MM.1S (cell line): ENCODE results near the gene ADTRP.

Experiments
- DNase-seq: peaks from one replicate; pipeline ENCODE4 v3.0.0-alpha.2; 2015
- H2AFZ ChIP-seq: fragments of 300-600 bp; sonication (generic); 2 replicates; pipeline ENCODE4 v1.6.0; 2016; ENCODE audit warnings: antibody characterized with exemption, low read length
- H3F3A ChIP-seq: fragments of 300-600 bp; sonication (generic); 2 replicates; pipeline ENCODE4 v1.6.1; 2016; ENCODE audit warnings: mild to moderate bottlenecking, antibody characterized with exemption, low read length, moderate library complexity, mixed read lengths; ENCODE audit not compliant: insufficient read depth
- H3K27ac ChIP-seq: fragments of 300-600 bp; sonication (generic); 2 replicates; pipeline ENCODE4 v1.5.1; 2016; ENCODE audit warnings: mild to moderate bottlenecking, low read length
- H3K27me3 ChIP-seq: fragments of 300-600 bp; sonication (generic); replicated peaks from 2 replicates; pipeline ENCODE4 v1.6.0; 2016; ENCODE audit warnings: low read length; ENCODE audit not compliant: insufficient read depth
- H3K36me3 ChIP-seq: fragments of 300-600 bp; sonication (generic); replicated peaks from 2 replicates; pipeline ENCODE4 v1.6.1; 2016; ENCODE audit warnings: mild to moderate bottlenecking, low read length, mixed read lengths; ENCODE audit not compliant: insufficient read depth
- H3K4me1 ChIP-seq: fragments of 300-600 bp; sonication (generic); 2 replicates; pipeline ENCODE4 v1.6.1; 2016; ENCODE audit warnings: low read length, mixed read lengths
- H3K4me2 ChIP-seq: fragments of 300-600 bp; sonication (generic); 2 replicates; pipeline ENCODE4 v1.6.0; 2016; ENCODE audit warnings: low read depth, low read length
- H3K4me3 ChIP-seq: fragments of 300-600 bp; sonication (generic); 2 replicates; pipeline ENCODE4 v1.5.1; 2016; ENCODE audit warnings: low read length, mixed read lengths
- H3K79me2 ChIP-seq: fragments of 300-600 bp; sonication (generic); 2 replicates; pipeline ENCODE4 v1.6.1; 2016; ENCODE audit warnings: mixed run types, low read length, mixed read lengths
- H3K9ac ChIP-seq: fragments of 300-600 bp; sonication (generic); 2 replicates; pipeline ENCODE4 v1.6.1; 2016; ENCODE audit warnings: low read length, mixed read lengths
- H3K9me2 ChIP-seq: fragments of 300-600 bp; sonication (generic); replicated peaks from 2 replicates; pipeline ENCODE4 v1.6.1; 2016; ENCODE audit warnings: mild to moderate bottlenecking, low read length, mixed read lengths; ENCODE audit not compliant: insufficient read depth
- H3K9me3 ChIP-seq: fragments of 300-600 bp; sonication (generic); replicated peaks from 2 replicates; pipeline ENCODE4 v1.6.1; 2016; ENCODE audit warnings: mild to moderate bottlenecking, low read length, mixed read lengths; ENCODE audit not compliant: insufficient read depth
- H4K20me1 ChIP-seq: fragments of 300-600 bp; sonication (generic); 2 replicates; pipeline ENCODE4 v1.6.1; 2016; ENCODE audit warnings: mild to moderate bottlenecking, low read length, moderate library complexity, mixed read lengths; ENCODE audit not compliant: insufficient read depth
- EZH2 ChIP-seq: fragments of 300-600 bp; sonication (generic); optimal IDR thresholded peaks from 2 replicates; pipeline ENCODE3; 2017; ENCODE audit warnings: low read depth, mild to moderate bottlenecking, antibody characterized with exemption, low read length, mixed read lengths
- EZH2phosphoT487 ChIP-seq: fragments of 300-600 bp; sonication (generic); IDR thresholded peaks from 2 replicates; pipeline ENCODE4 v1.6.1; 2018; ENCODE audit warnings: antibody characterized with exemption, low read length
- TF ChIP-seq, protein P1 (sequence below): fragments of 300-600 bp; sonication (generic); IDR thresholded peaks from 2 replicates; pipeline ENCODE4 v1.5.1; 2016; ENCODE audit warnings: antibody characterized with exemption, low read length, mixed read lengths

The ADTRP gene

GRCh38 chr6:11814106-11814505, 35.5 kb upstream of the ADTRP start:
- H3K9me2 ChIP-seq: no peaks in the 10 kb centered on the region
- DNase-seq: no peak
- no peaks in the 10 kb centered on the region for H3K27me3 ChIP-seq
- H3K36me3 ChIP-seq: no peaks in the 10 kb centered on the region
- H3F3A ChIP-seq: no peaks in the 10 kb centered on the region
- H4K20me1 ChIP-seq: no peaks in the 10 kb centered on the region
- no peak overlapping the region for H3K4me2 ChIP-seq
- no peak for TF ChIP-seq EZH2
- no peak for TF ChIP-seq EZH2phosphoT487
- TF ChIP-seq, protein P1, sequence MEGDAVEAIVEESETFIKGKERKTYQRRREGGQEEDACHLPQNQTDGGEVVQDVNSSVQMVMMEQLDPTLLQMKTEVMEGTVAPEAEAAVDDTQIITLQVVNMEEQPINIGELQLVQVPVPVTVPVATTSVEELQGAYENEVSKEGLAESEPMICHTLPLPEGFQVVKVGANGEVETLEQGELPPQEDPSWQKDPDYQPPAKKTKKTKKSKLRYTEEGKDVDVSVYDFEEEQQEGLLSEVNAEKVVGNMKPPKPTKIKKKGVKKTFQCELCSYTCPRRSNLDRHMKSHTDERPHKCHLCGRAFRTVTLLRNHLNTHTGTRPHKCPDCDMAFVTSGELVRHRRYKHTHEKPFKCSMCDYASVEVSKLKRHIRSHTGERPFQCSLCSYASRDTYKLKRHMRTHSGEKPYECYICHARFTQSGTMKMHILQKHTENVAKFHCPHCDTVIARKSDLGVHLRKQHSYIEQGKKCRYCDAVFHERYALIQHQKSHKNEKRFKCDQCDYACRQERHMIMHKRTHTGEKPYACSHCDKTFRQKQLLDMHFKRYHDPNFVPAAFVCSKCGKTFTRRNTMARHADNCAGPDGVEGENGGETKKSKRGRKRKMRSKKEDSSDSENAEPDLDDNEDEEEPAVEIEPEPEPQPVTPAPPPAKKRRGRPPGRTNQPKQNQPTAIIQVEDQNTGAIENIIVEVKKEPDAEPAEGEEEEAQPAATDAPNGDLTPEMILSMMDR: no peak
- H3K9me3 ChIP-seq: no peaks in the 10 kb centered on the region
- H3K4me3 ChIP-seq: no peak overlapping the region
- H3K9ac ChIP-seq: no peak overlapping the region
- H3K27ac ChIP-seq: no peak overlapping the region
- no peaks in the 10 kb centered on the region for H3K79me2 ChIP-seq
- no peak overlapping the region for H2AFZ ChIP-seq
- peaks cover 15% of the 10 kb centered on the region for H3K4me1 ChIP-seq

- Histone ChIP-seq H4K20me1 (no peaks in the 10 kb centered on the region), H3K79me2 (no peaks in the 10 kb centered on the region), H3K9ac (no peak overlapping the region), H2AFZ (no peak overlapping the region), H3K4me2 (no peak overlapping the region), H3K27me3 (no peaks in the 10 kb centered on the region), H3K4me1 (peaks cover 15% of the 10 kb centered on the region), H3K4me3 (no peak overlapping the region), H3K36me3 (no peaks in the 10 kb centered on the region), H3K27ac (no peak overlapping the region), H3F3A (no peaks in the 10 kb centered on the region), H3K9me2 (no peaks in the 10 kb centered on the region), H3K9me3 (no peaks in the 10 kb centered on the region)
- no peak for DNase-seq
- no peak for TF ChIP-seq EZH2
- TF ChIP-seq, protein P1: no peak
- TF ChIP-seq EZH2phosphoT487: no peak
Observed at GRCh38 chr6:11813606-11814005, 35.0 kb upstream of the ADTRP start.

- no peaks in the 10 kb centered on the region for H3K9me2 ChIP-seq
- no peak overlapping the region for H2AFZ ChIP-seq
- H3K36me3 ChIP-seq: no peaks in the 10 kb centered on the region
- H3K79me2 ChIP-seq: no peaks in the 10 kb centered on the region
- no peak overlapping the region for H3K9ac ChIP-seq
- TF ChIP-seq EZH2 (no peak), EZH2phosphoT487 (no peak)
- TF ChIP-seq, protein P1: no peak
- no peak overlapping the region for H3K27ac ChIP-seq
- no peak overlapping the region for H3K4me3 ChIP-seq
- H3K4me2 ChIP-seq: no peak overlapping the region
- DNase-seq: no peak
- no peaks in the 10 kb centered on the region for H4K20me1 ChIP-seq
- no peaks in the 10 kb centered on the region for H3K9me3 ChIP-seq
- H3K27me3 ChIP-seq: no peaks in the 10 kb centered on the region
- no peaks in the 10 kb centered on the region for H3F3A ChIP-seq
- peaks cover 15% of the 10 kb centered on the region for H3K4me1 ChIP-seq
Observed at GRCh38 chr6:11812951-11813350, 34.3 kb upstream of the ADTRP start.
